SK-N-SH (cell line): ENCODE measurements around the gene RPS26.
"Not testable (repeated sequence)": the region's sequence is repeated elsewhere in the genome, so short reads cannot be mapped to it uniquely, and the experiment has no call there.

Source experiments
- CTCF ChIP-seq: fragments of 200-600 bp; sonication (generic); IDR thresholded peaks from 2 replicates; pipeline ENCODE4 v1.6.1; 2017; ENCODE audit warnings: antibody characterized with exemption, mild to moderate bottlenecking, moderate library complexity
- EP300 ChIP-seq, 2 experiments: IDR thresholded peaks; 2 replicates each; pipeline versions ENCODE4 v1.4.0 to v1.6.1; 2012; ENCODE audit warnings: borderline replicate concordance in 1 of 2, low read depth in 1 of 2, low read length in 1 of 2
- MAX ChIP-seq: IDR thresholded peaks from 2 replicates; pipeline ENCODE4 v1.4.0; 2012; ENCODE audit warnings: low read depth
- NFIC ChIP-seq: IDR thresholded peaks from 2 replicates; pipeline ENCODE4 v1.4.0; 2012; ENCODE audit warnings: borderline replicate concordance
- NRF1 ChIP-seq: IDR thresholded peaks from 2 replicates; pipeline ENCODE4 v1.6.1; 2012; ENCODE audit warnings: low read depth, mild to moderate bottlenecking, low read length
- POLR2AphosphoS5 ChIP-seq: IDR thresholded peaks from 2 replicates; pipeline ENCODE4 v1.6.1; 2012; ENCODE audit warnings: low read depth, low read length
- RAD21 ChIP-seq: IDR thresholded peaks from 2 replicates; pipeline ENCODE4 v1.6.1; 2012; ENCODE audit warnings: mild to moderate bottlenecking, low read length
- REST ChIP-seq: IDR thresholded peaks from 2 replicates; pipeline ENCODE4 v1.6.1; 2012; ENCODE audit warnings: mild to moderate bottlenecking, low read depth, low read length, moderate library complexity
- USF1 ChIP-seq: IDR thresholded peaks from 2 replicates; pipeline ENCODE4 v1.4.0; 2012; ENCODE audit warnings: low read depth, borderline replicate concordance
- USF2 ChIP-seq: fragments of 150-350 bp; IDR thresholded peaks from 2 replicates; pipeline ENCODE4 v1.6.1; 2017; ENCODE audit warnings: antibody characterized with exemption, low read length, low read depth, borderline replicate concordance
- YY1 ChIP-seq: IDR thresholded peaks from 2 replicates; pipeline ENCODE4 v1.4.0; 2012; ENCODE audit warnings: low read depth, mild to moderate bottlenecking

- TF ChIP-seq EP300 (IDR thresholded peaks at IDR 0.05; ENCODE audit: borderline replicate concordance in 1 of 2, low read depth in 1 of 2, low read length in 1 of 2); POLR2AphosphoS5; CTCF; MAX; NFIC; REST; USF2; USF1; RAD21; NRF1; YY1: not testable (repeated sequence)
Measured at GRCh38 chr12:55999522-55999921, 42.2 kb upstream of the RPS26 start.
